Heart left ventricle (tissue), 16 donors: Measurements from ENCODE around the gene SUMO3. TPM values are rescaled to one million over a fixed set of nuclear protein-coding genes. Genes with fewer than 3 reads are reported as not detected.

Source experiments
- ATAC-seq, 4 donors: fragments of 200-7000 bp; cut with Tn5 transposase; one replicate each; pipeline ENCODE4 v1.9.1; 2020 to 2022; ENCODE audit warnings: moderate library complexity in 4 of 4, mild to moderate bottlenecking in 3 of 4, moderate number of reproducible peaks in 1 of 4
- DNase-seq, 5 donors: peaks; one replicate each; pipeline ENCODE4 v3.0.0-alpha.2; 2020
- H3K27ac ChIP-seq, 12 donors: fragments of 200-600 bp; sonication (generic) in 4 of 12; one replicate each; pipeline versions ENCODE4 v1.5.0 to v1.8.0; 2016 to 2022; ENCODE audit warnings: mild to moderate bottlenecking in 2 of 12
- H3K27me3 ChIP-seq, 9 donors: fragments of 200-600 bp; sonication (generic) in 2 of 9; one replicate each; pipeline versions ENCODE4 v1.5.1 to v1.8.0; 2016 to 2022; ENCODE audit warnings: mild to moderate bottlenecking in 3 of 9
- H3K36me3 ChIP-seq, 9 donors: fragments of 200-600 bp; sonication (generic) in 2 of 9; one replicate each; pipeline versions ENCODE4 v1.5.0 to v1.8.0; 2018 to 2022; ENCODE audit warnings: mild to moderate bottlenecking in 2 of 9
- H3K4me1 ChIP-seq, 12 donors: fragments of 200-600 bp; sonication (generic) in 4 of 12; one replicate each; pipeline versions ENCODE4 v1.5.0 to v1.8.0; 2016 to 2022; ENCODE audit warnings: mild to moderate bottlenecking in 3 of 12
- H3K4me3 ChIP-seq, 12 donors: fragments of 200-600 bp; sonication (generic) in 4 of 12; one replicate each; pipeline versions ENCODE4 v1.5.0 to v1.8.0; 2017 to 2022; ENCODE audit warnings: mild to moderate bottlenecking in 9 of 12, moderate library complexity in 4 of 12
- H3K9me3 ChIP-seq, 12 donors: fragments of 200-600 bp; sonication (generic) in 4 of 12; one replicate each; pipeline versions ENCODE4 v1.5.0 to v1.8.0; 2016 to 2022; ENCODE audit warnings: mild to moderate bottlenecking in 1 of 12
- POLR2A ChIP-seq, 2 donors: fragments of 450-650 bp; IDR thresholded peaks; one replicate each; pipeline ENCODE4 v1.6.1; 2017; ENCODE audit warnings: antibody characterized with exemption in 2 of 2, mild to moderate bottlenecking in 2 of 2, moderate library complexity in 2 of 2
- WGBS, 4 donors: extraction: QIAGEN DNeasy Blood & Tissue Kit in 2 of 4; methylation state at CpG; one replicate each; pipeline versions ENCODE4 v1.1.5 to v1.1.7; 2013 to 2018; 5-methylcytosine and 5-hydroxymethylcytosine counted together
- intact Hi-C, 10 donors: fragments of 100-400 bp; cut with DNase I; formaldehyde crosslinking; loops; one replicate each; pipeline versions ENCODE4 v1.11.1 to v1.14.2; 2022
- polyA plus RNA-seq, 2 donors: library from polyadenylated mRNA; stranded (reverse); fragments of 200-250 nt; gene quantifications; one replicate each; pipeline ENCODE4 v1.2.3, GENCODE V29; 2013
- total RNA-seq, 9 donors: library from RNA; depleted of rRNA in 2 of 9; stranded (reverse); fragments of >200 nt in 2 of 9; fragmentation: NEBNext Ultra II Directional in 3 of 9; extraction: Animal tissue kit (Norgen Biotek cat#: 25700) in 3 of 9; gene quantifications; one replicate each; pipeline versions ENCODE4 v1.1.0 to v1.2.4, GENCODE V29; 2016 to 2023
- TF ChIP-seq, protein P1 (sequence below), 12 donors: fragments of 200-600 bp; sonication (generic) in 4 of 12; IDR thresholded peaks; one replicate each; pipeline versions ENCODE4 v1.5.0 to v1.8.0; 2018 to 2022; ENCODE audit warnings: antibody characterized with exemption in 12 of 12, mild to moderate bottlenecking in 5 of 12
- donor health status: ischemic (EF 13 %, LVEDD 7.1; RV severe dilation, severe dysfunction).
- donor health status: healthy with polysubstance abuse.
- donor health status: DM: no; HTN: yes; CAD: no.
- donor health status: DM: no; HTN: no; CAD: no.
- donor health status: ischemic (EF 25% LVEDD 6.9; RV normal size, moderate dysfunction).
- donor health status: ischemic (EF 25% LVEDD 5.7; RV mildly dilated, moderate dysfunction).
- donor health status: healthy.
- donor health status: DM: yes; HTN: yes; CAD: no.
- donor health status: ischemic (EF 35%, LVEDD 5.7; RV mildly dilated, moderate dysfunction).
- donor health status: nonischemic (EF 11% LVEDD 7.7; RV severe dilation, severe dysfunction).
- donor health status: DM: yes; HTN: yes; CAD: no.
- donor health status: PGD.
- donor health status: ischemic (EF 29% LVEDD 5.4; RV normal size, mild dysfunction).
- donor health status: nonischemic (EF 23%, LVEDD 6.1; RV moderate dilation, normal function).

The SUMO3 gene
- total and polyA plus RNA-seq, 11 donors, result 22.0 to 108 (median 78.1) TPM

DNA sequence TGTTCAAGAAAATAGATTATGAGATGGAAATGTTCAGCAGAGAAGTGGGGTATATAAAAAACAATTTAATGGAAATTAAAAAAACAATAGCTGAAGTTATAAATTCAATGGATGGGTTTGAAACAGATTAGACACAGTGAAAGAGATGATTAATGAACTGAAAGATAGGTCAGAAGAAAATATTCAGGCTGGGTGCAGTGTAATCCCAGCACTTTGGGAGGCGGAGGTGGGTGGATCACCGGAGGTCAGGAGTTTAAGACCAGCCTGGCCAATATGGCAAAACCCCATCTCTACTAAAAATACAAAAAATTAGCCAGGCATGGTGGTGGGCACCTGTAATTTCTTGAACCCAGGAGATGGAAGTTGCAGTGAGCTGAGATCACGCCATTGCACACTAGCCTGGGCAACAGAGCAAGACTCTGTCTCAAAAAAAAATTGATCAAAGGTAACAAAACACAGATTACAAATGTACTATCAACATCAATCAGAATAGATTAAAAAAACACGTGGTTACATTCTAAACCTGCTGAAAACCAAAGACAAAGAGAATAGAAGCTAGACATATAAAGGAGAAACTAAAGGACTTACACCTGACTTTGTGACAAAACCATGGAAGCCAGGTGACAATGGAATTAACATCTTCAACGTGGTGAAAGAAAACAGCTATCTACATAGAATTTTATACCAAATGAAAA is 4.8 kb upstream of the SUMO3 start:
- Histone ChIP-seq H3K4me3 (no peak overlapping the region), H3K4me1 (peaks cover 0 to 8% (median 6%) of the 10 kb centered on the region in 12 donors), H3K9me3 (peaks cover 0 to 48% (median 17%) of the 10 kb centered on the region in 12 donors), H3K27me3 (no peaks in the 10 kb centered on the region), H3K27ac (no peak overlapping the region), H3K36me3 (no peaks in the 10 kb centered on the region)
- intact Hi-C loops, result no loop called here
- DNase-seq (no peak), ATAC-seq (no peak)
- TF ChIP-seq, protein P1, sequence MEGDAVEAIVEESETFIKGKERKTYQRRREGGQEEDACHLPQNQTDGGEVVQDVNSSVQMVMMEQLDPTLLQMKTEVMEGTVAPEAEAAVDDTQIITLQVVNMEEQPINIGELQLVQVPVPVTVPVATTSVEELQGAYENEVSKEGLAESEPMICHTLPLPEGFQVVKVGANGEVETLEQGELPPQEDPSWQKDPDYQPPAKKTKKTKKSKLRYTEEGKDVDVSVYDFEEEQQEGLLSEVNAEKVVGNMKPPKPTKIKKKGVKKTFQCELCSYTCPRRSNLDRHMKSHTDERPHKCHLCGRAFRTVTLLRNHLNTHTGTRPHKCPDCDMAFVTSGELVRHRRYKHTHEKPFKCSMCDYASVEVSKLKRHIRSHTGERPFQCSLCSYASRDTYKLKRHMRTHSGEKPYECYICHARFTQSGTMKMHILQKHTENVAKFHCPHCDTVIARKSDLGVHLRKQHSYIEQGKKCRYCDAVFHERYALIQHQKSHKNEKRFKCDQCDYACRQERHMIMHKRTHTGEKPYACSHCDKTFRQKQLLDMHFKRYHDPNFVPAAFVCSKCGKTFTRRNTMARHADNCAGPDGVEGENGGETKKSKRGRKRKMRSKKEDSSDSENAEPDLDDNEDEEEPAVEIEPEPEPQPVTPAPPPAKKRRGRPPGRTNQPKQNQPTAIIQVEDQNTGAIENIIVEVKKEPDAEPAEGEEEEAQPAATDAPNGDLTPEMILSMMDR (IDR thresholded peaks at IDR 0.05), result no peak
- TF ChIP-seq POLR2A (IDR thresholded peaks at IDR 0.05), result no peak
- WGBS, 4 donors, result 70 to 72% (median 71%) methylated on average over 5 of the region's 5 CpGs

DNA sequence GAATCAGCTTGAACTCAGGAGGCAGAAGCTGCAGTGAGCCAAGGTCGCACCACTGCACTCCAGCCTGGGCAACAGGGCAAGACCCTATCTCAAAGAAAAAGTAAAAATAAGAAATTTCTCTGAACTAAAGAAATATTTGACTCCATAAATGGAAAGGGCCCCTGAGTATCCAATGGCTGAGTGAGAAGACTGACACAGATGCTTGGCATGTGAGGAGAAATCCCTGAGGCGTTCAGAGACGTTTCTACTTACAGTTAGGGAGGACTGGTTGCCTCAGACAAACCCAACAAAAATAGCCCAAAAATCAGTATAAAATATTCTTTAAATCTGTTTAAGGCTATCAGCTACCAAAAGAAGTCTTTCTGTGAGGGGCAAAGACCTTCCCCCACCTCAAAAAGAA is 3.0 kb upstream of the SUMO3 start:
- Histone ChIP-seq H3K4me3 (no peak overlapping the region), H3K27me3 (no peaks in the 10 kb centered on the region), H3K9me3 (peaks cover 0 to 44% (median 14%) of the 10 kb centered on the region in 12 donors), H3K27ac (no peak overlapping the region), H3K4me1 (peaks cover 0 to 23% (median 15%) of the 10 kb centered on the region in 12 donors), H3K36me3 (no peaks in the 10 kb centered on the region)
- no peak for TF ChIP-seq POLR2A (IDR thresholded peaks at IDR 0.05)
- TF ChIP-seq, protein P1 (IDR thresholded peaks at IDR 0.05), result no peak
- DNase-seq, result no peak
- 75 to 82% (median 79%) methylated on average over 3 of the region's 3 CpGs for WGBS, 4 donors
- intact Hi-C loops, result no loop called here
- no peak for ATAC-seq

DNA sequence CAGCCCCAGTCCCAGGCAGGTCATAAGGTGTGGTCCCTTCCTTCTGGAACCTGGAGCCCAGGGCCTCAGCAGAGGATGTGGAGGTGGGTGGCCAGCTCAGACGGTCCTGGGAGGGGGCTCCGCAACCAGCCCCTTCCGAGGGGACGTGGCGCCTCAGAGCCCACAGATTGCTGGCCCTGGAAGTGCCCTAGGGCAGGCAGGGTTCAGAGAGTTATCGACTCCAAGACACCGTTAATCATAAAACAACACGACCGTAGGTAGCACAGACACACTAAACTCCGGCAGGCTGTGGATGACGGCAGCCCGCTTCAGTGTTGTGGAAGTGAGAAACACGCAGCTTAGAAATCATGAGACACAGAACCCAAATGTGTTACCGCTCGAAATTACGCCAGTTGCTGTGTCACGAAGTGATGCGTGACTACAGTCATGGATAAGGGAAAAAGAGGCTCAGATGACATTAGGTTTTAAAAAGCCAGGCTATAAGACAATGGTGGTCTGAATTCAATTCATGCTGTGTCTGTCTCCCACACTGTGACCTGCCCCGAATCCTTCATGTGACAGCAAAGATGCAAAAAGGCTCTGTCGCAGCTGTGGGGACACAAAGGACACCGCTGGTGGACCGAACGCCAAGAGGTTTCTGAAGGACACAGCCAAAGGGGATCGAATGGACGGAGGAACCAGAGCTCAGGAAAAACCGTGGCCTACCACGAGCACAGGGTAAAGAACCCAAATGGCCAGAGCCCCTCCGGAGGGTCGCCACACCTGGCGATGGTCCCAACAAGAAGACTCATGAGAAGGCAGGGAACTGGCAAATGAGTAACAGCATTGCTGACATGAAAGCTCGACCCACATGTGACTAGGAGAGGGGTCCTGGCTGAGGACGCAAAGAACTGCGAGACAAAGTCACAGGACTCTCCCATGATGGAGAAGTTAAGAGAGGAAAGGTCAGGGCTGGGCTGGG is 1.7 kb upstream of the SUMO3 start:
- peak in 1 of 5 donors; percentile 52 for DNase-seq
- no peak overlapping the region for H3K4me3 ChIP-seq
- intact Hi-C loops, result loop anchor here in 8 of 10 donors (2.0 to 10.0 kb wide), 7 partner anchors 23 to 315 kb away; partner anchors contain the start of gene PTTG1IP (in 5 of the 8)
- no peak for TF ChIP-seq POLR2A (IDR thresholded peaks at IDR 0.05)
- TF ChIP-seq, protein P1 (IDR thresholded peaks at IDR 0.05), result no peak
- no peaks in the 10 kb centered on the region for H3K36me3 ChIP-seq
- H3K9me3 ChIP-seq, result peaks cover 0 to 44% (median 14%) of the 10 kb centered on the region in 12 donors
- peak overlapping the region in 1 of 12 donors; percentile 92 for H3K27ac ChIP-seq
- H3K27me3 ChIP-seq, result no peaks in the 10 kb centered on the region
- H3K4me1 ChIP-seq, result peaks cover 0 to 34% (median 23%) of the 10 kb centered on the region in 12 donors
- no peak for ATAC-seq
- 95 to 99% (median 96%) methylated on average over 31 to 33 of the region's 33 CpGs for WGBS, 4 donors
